CD4-positive, CD25-positive, alpha-beta regulatory T cell (primary cell): ENCODE data around the gene INPP4A. TPM values are rescaled to one million over a fixed set of nuclear protein-coding genes. Genes with fewer than 3 reads are reported as not detected.

Experiments
- ATAC-seq, 2 donors: fragments of 150-1000 bp; cut with Tn5 transposase; one replicate each; pipeline ENCODE4 v1.10.0; 2021; ENCODE audit warnings: low read depth in 2 of 2, moderate number of reproducible peaks in 2 of 2, moderate library complexity in 1 of 2
- DNase-seq, 3 donors: peaks; one replicate each; pipeline versions ENCODE4 v3.0.0 to v3.0.0-alpha.2; 2012 to 2022; ENCODE audit warnings: mixed read lengths in 1 of 3
- H3K27ac ChIP-seq: one replicate; pipeline ENCODE4 v1.7.0; 2013; ENCODE audit warnings: mild to moderate bottlenecking, low read length; ENCODE audit not compliant: insufficient read depth, poor library complexity, severe bottlenecking
- H3K27me3 ChIP-seq: one replicate; pipeline ENCODE4 v1.7.0; 2013; ENCODE audit warnings: low read length; ENCODE audit not compliant: control insufficient read depth, insufficient read depth
- H3K36me3 ChIP-seq: one replicate; pipeline ENCODE4 v1.7.0; 2013; ENCODE audit warnings: mild to moderate bottlenecking, low read length, moderate library complexity; ENCODE audit not compliant: control insufficient read depth, insufficient read depth
- H3K4me1 ChIP-seq: 2 replicates; pipeline ENCODE4 v1.7.0; 2013; ENCODE audit warnings: mild to moderate bottlenecking, low read length; ENCODE audit not compliant: insufficient read depth, control insufficient read depth, poor library complexity, severe bottlenecking
- H3K4me3 ChIP-seq: one replicate; pipeline ENCODE4 v1.7.0; 2013; ENCODE audit warnings: low read depth, mild to moderate bottlenecking, low read length, moderate library complexity
- H3K9me3 ChIP-seq, 2 experiments: 1 replicate in 1 of 2; 2 replicates in 1 of 2; pipeline ENCODE4 v1.7.0; 2013; ENCODE audit warnings: low read length in 2 of 2, mild to moderate bottlenecking in 1 of 2, moderate library complexity in 1 of 2; ENCODE audit not compliant: control insufficient read depth in 2 of 2
- H3K27ac Mint-ChIP-seq, 3 donors: one replicate each; pipeline ENCODE4 v1.8.0; 2020 to 2022; ENCODE audit warnings: mild to moderate bottlenecking in 3 of 3, mixed read lengths in 3 of 3, moderate library complexity in 2 of 3
- H3K27me3 Mint-ChIP-seq: one replicate; pipeline ENCODE4 v1.8.0; 2022; ENCODE audit warnings: mild to moderate bottlenecking, mixed read lengths
- H3K36me3 Mint-ChIP-seq: one replicate; pipeline ENCODE4 v1.8.0; 2020; ENCODE audit warnings: mixed read lengths
- H3K4me1 Mint-ChIP-seq, 4 donors: one replicate each; pipeline ENCODE4 v1.8.0; 2020 to 2022; ENCODE audit warnings: mixed read lengths in 4 of 4, mild to moderate bottlenecking in 1 of 4
- H3K4me3 Mint-ChIP-seq, 4 donors: one replicate each; pipeline ENCODE4 v1.8.0; 2020 to 2022; ENCODE audit warnings: mild to moderate bottlenecking in 4 of 4, mixed read lengths in 4 of 4, moderate library complexity in 3 of 4
- H3K9me3 Mint-ChIP-seq, 7 donors: one replicate each; pipeline ENCODE4 v1.8.0; 2020 to 2022; ENCODE audit warnings: mixed read lengths in 7 of 7, mild to moderate bottlenecking in 3 of 7, moderate library complexity in 2 of 7
- polyA plus RNA-seq, 4 donors: library from polyadenylated mRNA; unstranded; fragments of 300-500 nt; fragmentation: Illumina TruSeq; gene quantifications; one replicate each; pipeline ENCODE4 v1.2.3, GENCODE V29; 2021
- total RNA-seq: library from RNA; stranded (reverse); gene quantifications from one replicate; pipeline ENCODE4 v1.2.3, GENCODE V29; 2022

INPP4A gene
- total and polyA plus RNA-seq, 5 donors from 2014 or later, result 27.9 to 106 (median 31.5) TPM

DNA sequence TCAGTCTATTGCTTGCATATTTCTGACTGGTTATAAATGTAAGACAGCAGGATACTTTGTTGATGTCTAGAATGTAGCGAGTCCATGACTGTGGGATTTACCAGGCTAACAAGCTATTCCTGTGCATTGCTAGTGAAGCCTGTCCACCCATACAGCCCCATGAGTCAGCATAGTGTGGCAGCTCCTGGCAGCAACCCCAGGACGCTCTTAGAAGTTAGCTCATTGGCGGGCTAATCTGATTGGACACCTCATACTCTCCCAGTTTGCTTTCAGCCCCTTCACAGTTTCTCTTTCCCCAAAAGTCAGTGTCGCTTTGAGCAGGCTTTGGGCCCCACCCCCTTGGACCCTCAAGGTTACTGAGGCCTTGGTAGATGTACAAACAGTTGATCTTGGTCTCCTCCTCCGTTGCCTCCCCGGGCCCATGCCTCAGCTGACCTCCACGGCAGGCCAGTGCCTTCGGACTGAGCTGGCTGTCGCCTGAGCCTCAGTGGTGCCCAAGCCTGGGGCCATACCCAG is 115.7 kb downstream of the INPP4A start:
- peaks cover 97% of the 10 kb centered on the region for H3K36me3 ChIP-seq
- H3K27ac ChIP-seq, result no peak overlapping the region
- no peaks in the 10 kb centered on the region for H3K4me1 ChIP-seq
- Mint-ChIP-seq H3K36me3 (peaks cover 43% of the 10 kb centered on the region), H3K27me3 (no peaks in the 10 kb centered on the region), H3K4me3 (no peak overlapping the region), H3K9me3 (no peaks in the 10 kb centered on the region), H3K27ac (peak overlapping the region in 2 of 3 donors; percentile 30 to 76), H3K4me1 (peaks cover 5 to 21% (median 9%) of the 10 kb centered on the region in 4 donors)
- DNase-seq (no peak), ATAC-seq (no peak)
- no peaks in the 10 kb centered on the region for H3K27me3 ChIP-seq
- H3K4me3 ChIP-seq, result no peak overlapping the region
- no peaks in the 10 kb centered on the region for H3K9me3 ChIP-seq

DNA sequence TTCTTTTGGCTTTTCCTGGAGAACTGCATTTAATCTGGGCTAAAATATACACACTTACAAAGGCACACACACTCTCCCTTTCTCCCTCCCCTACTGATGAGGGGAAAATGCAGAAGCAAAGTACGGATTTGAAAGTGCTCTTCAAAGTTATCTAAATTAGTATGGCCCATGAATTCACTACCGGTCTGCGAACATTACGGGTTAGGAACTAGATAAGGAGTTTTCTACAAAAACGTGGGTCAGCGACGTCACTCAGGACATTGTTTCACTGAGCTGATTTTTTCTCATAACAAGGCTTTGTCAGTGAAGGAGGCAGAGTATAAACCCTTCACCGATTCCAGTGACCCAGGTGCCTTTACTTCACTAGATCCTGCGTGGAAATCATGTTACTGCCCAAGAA is 116.4 kb downstream of the INPP4A start:
- H3K9me3 Mint-ChIP-seq, result no peaks in the 10 kb centered on the region
- Histone ChIP-seq H3K36me3 (peaks cover 97% of the 10 kb centered on the region), H3K27me3 (no peaks in the 10 kb centered on the region), H3K4me1 (no peaks in the 10 kb centered on the region), H3K9me3 (no peaks in the 10 kb centered on the region), H3K27ac (no peak overlapping the region), H3K4me3 (no peak overlapping the region)
- H3K4me1 Mint-ChIP-seq, result peaks cover 5 to 18% (median 6%) of the 10 kb centered on the region in 4 donors
- H3K36me3 Mint-ChIP-seq, result peaks cover 47% of the 10 kb centered on the region
- no peaks in the 10 kb centered on the region for H3K27me3 Mint-ChIP-seq
- ATAC-seq (no peak), DNase-seq (no peak)
- H3K4me3 Mint-ChIP-seq, result no peak overlapping the region
- H3K27ac Mint-ChIP-seq, result peak overlapping the region in 1 of 3 donors; percentile 65

DNA sequence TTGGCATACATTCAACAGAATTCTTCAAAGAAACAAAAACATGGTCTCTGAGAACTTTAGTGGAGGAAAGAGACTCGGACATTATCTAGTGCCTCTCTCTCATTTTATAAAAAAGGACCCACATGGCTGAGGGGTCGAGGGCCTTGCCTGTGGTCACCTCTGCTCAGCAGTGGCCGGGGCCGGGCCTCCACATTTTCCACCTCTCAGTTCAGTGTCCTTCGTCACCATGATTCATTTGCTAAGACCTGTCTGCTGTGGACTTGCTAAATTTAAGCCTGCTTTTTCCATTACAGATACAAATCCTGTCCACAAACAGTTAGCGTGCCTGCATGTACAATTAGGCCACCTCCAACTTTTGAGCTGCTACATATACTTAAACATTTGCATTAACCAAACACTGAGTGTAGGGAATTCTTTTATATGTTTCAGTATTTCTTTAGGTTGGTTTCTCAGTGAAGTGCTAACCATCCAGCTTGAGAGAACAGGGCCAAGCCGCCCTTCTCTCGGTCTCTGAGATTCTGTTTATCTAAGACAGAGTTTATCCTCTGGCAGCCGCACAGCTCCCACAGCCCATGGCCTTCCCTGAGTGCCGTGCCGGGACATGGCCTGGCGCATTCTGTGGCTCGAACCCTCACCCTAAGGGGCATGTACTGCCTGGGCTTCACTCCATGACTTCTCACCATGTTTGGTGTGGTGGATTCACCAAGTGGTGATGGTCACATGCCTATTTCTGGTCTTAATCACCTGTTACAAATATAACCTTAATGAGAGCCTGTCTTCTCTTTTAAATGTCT is 117.4 kb downstream of the INPP4A start:
- H3K9me3 ChIP-seq, result no peaks in the 10 kb centered on the region
- no peak for DNase-seq
- Mint-ChIP-seq H3K27me3 (no peaks in the 10 kb centered on the region), H3K9me3 (peaks cover 0 to 2% (median 0%) of the 10 kb centered on the region in 7 donors), H3K27ac (peak overlapping the region in 2 of 3 donors; percentile 65 to 83), H3K4me1 (peaks cover 5 to 16% (median 8%) of the 10 kb centered on the region in 4 donors), H3K36me3 (peaks cover 53% of the 10 kb centered on the region), H3K4me3 (no peak overlapping the region)
- no peaks in the 10 kb centered on the region for H3K27me3 ChIP-seq
- peaks cover 99% of the 10 kb centered on the region for H3K36me3 ChIP-seq
- no peak for ATAC-seq
- H3K27ac ChIP-seq, result no peak overlapping the region
- no peaks in the 10 kb centered on the region for H3K4me1 ChIP-seq
- H3K4me3 ChIP-seq, result no peak overlapping the region

DNA sequence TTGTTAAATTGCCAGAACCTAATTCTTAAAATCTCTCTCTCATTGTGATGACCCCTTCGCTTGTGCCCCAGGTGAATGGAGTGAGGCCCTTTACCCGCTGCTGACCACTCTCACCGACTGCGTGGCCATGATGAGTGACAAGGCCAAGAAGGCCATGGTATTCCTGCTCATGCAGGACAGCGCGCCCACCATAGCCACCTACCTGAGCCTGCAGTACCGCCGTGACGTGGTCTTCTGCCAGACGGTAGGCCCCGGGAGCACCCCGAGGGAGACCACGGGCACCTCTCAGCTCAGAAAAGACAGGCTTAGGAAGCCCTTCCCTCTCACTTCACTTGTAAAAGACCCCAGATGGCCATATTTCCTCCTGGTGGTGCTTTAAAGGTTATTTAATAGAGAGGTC is 118.7 kb downstream of the INPP4A start:
- Mint-ChIP-seq H3K27ac (peak overlapping the region in 1 of 3 donors; percentile 85), H3K36me3 (peaks cover 45% of the 10 kb centered on the region), H3K4me1 (peaks cover 5 to 11% (median 8%) of the 10 kb centered on the region in 4 donors), H3K9me3 (peaks cover 0 to 2% (median 0%) of the 10 kb centered on the region in 7 donors), H3K27me3 (no peaks in the 10 kb centered on the region), H3K4me3 (no peak overlapping the region)
- H3K9me3 ChIP-seq, result no peaks in the 10 kb centered on the region
- ATAC-seq (no peak), DNase-seq (no peak)
- no peak overlapping the region for H3K27ac ChIP-seq
- no peaks in the 10 kb centered on the region for H3K4me1 ChIP-seq
- H3K4me3 ChIP-seq, result no peak overlapping the region
- H3K36me3 ChIP-seq, result peaks cover 99% of the 10 kb centered on the region
- H3K27me3 ChIP-seq, result no peaks in the 10 kb centered on the region

DNA sequence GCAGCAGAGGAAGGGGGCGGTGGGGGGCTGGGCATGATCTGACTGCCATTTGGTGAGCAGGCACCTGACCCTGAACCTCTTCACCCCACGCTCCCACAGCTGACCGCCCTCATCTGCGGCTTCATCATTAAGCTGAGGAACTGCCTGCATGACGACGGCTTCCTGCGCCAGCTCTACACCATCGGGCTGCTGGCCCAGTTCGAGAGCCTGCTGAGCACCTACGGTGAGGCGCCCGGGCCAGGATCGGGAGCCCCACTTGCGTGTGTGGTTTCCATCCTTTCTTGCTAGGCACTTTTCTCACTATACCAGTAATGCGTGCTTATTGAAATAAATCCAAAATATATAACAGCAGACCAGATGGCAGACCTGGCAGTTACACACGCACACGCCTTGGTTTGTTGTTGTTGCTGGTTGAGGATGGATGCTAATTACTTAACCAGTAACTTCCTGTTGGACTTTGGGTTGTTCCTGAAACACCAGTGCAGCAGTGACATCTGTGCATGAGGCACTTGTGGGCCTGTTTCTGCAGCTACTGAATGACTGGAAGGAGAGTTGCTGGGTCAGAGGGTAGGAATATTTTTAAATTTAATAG is 120.0 kb downstream of the INPP4A start:
- Mint-ChIP-seq H3K27me3 (no peaks in the 10 kb centered on the region), H3K27ac (no peak overlapping the region), H3K36me3 (peaks cover 42% of the 10 kb centered on the region), H3K9me3 (peaks cover 0 to 2% (median 0%) of the 10 kb centered on the region in 7 donors), H3K4me1 (peaks cover 0 to 7% (median 3%) of the 10 kb centered on the region in 4 donors), H3K4me3 (no peak overlapping the region)
- Histone ChIP-seq H3K36me3 (peaks cover 99% of the 10 kb centered on the region), H3K9me3 (no peaks in the 10 kb centered on the region), H3K27ac (no peak overlapping the region), H3K4me1 (no peaks in the 10 kb centered on the region), H3K4me3 (no peak overlapping the region), H3K27me3 (no peaks in the 10 kb centered on the region)
- ATAC-seq (peak in 1 of 2 donors; percentile 7), DNase-seq (no peak)

DNA sequence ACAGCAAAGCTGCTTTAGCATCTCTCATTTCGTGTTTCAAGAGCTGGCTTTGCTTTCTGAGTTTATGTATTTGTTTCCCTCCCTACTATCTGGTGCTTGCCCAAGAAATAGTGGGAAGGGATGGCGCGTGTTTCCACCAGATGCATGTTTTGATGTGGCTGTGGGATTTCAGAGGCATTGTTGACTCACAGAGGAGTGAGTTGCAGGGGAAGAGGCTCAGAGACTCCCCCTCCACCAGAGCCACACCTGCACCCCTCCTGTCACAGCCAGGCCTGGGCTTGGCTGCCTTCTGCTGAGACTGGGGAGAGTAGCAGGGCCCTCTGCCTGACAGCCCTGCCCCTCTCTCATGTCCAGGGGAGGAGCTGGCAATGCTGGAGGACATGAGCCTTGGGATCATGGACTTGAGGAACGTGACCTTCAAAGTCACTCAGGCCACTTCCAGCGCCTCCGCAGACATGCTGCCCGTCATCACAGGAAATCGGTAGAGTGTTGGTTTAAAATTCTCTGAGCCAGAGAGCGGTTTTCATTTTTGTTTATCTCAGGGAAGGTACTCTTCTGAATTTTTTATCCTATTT is 120.7 kb downstream of the INPP4A start:
- H3K4me1 ChIP-seq, result no peaks in the 10 kb centered on the region
- H3K9me3 ChIP-seq, result no peaks in the 10 kb centered on the region
- Mint-ChIP-seq H3K36me3 (peaks cover 47% of the 10 kb centered on the region), H3K27me3 (no peaks in the 10 kb centered on the region), H3K27ac (no peak overlapping the region), H3K4me3 (no peak overlapping the region), H3K9me3 (peaks cover 0 to 2% (median 0%) of the 10 kb centered on the region in 7 donors), H3K4me1 (peaks cover 0 to 9% (median 0%) of the 10 kb centered on the region in 4 donors)
- peaks cover 99% of the 10 kb centered on the region for H3K36me3 ChIP-seq
- no peak overlapping the region for H3K4me3 ChIP-seq
- no peak overlapping the region for H3K27ac ChIP-seq
- no peaks in the 10 kb centered on the region for H3K27me3 ChIP-seq
- ATAC-seq (no peak), DNase-seq (no peak)

DNA sequence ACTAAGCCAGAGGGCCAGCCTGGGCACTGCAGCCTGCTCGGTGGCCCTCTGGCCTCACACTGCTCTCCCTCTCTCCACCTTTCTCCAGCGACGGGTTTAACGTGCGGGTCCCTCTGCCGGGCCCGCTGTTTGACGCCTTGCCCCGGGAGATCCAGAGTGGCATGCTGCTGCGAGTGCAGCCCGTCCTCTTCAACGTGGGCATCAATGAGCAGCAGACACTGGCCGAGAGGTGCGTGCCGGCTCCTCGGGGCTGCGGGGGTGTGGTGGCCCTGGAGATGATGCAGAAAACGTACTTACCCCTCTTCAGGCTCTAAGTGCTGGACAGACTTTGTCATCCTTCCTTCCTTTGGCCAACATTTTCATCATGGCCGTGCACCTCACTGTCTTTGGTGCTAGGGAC is 121.3 kb downstream of the INPP4A start:
- no peak for DNase-seq
- Mint-ChIP-seq H3K36me3 (peaks cover 42% of the 10 kb centered on the region), H3K4me3 (no peak overlapping the region), H3K9me3 (peaks cover 0 to 2% (median 0%) of the 10 kb centered on the region in 7 donors), H3K27ac (no peak overlapping the region), H3K27me3 (no peaks in the 10 kb centered on the region), H3K4me1 (peaks cover 0 to 9% (median 0%) of the 10 kb centered on the region in 4 donors)
- no peak for ATAC-seq
- Histone ChIP-seq H3K27ac (no peak overlapping the region), H3K36me3 (peaks cover 99% of the 10 kb centered on the region), H3K9me3 (no peaks in the 10 kb centered on the region), H3K4me1 (no peaks in the 10 kb centered on the region), H3K27me3 (no peaks in the 10 kb centered on the region), H3K4me3 (no peak overlapping the region)
